Gastroesophageal sphincter (tissue), 4 donors: ENCODE data around the gene P2RY2. TPM values are rescaled to one million over a fixed set of nuclear protein-coding genes. Genes with fewer than 3 reads are reported as not detected.
"Not testable (repeated sequence)": the region's sequence is repeated elsewhere in the genome, so short reads cannot be mapped to it uniquely, and the experiment has no call there.

Experiments used
- ATAC-seq: fragments of 150-250 bp; one replicate; pipeline ENCODE4 v1.9.1; 2016; ENCODE audit warnings: mild to moderate bottlenecking, moderate library complexity
- H3K27ac ChIP-seq, 4 donors: fragments of 200-600 bp; sonication (generic) in 3 of 4; 1 replicate in 3 of 4; 2 replicates in 1 of 4; pipeline ENCODE4 v1.5.1; 2016 to 2019
- H3K27me3 ChIP-seq: fragments of 200-600 bp; sonication (generic); one replicate; pipeline ENCODE4 v1.5.1; 2019
- H3K36me3 ChIP-seq, 2 donors: fragments of 200-600 bp; sonication (generic); one replicate each; pipeline ENCODE4 v1.5.1; 2019; ENCODE audit warnings: control low read depth in 1 of 2
- H3K4me1 ChIP-seq, 3 donors: fragments of 200-600 bp; sonication (generic); 1 replicate in 2 of 3; 2 replicates in 1 of 3; pipeline ENCODE4 v1.5.1; 2016 to 2019; ENCODE audit warnings: control low read depth in 2 of 3
- H3K4me3 ChIP-seq, 2 donors: fragments of 200-600 bp; sonication (generic); one replicate each; pipeline ENCODE4 v1.5.1; 2019; ENCODE audit warnings: mild to moderate bottlenecking in 1 of 2, moderate library complexity in 1 of 2
- H3K9me3 ChIP-seq, 3 donors: fragments of 200-600 bp; sonication (generic); one replicate each; pipeline ENCODE4 v1.5.1; 2017 to 2019; ENCODE audit warnings: control low read depth in 2 of 3
- CTCF ChIP-seq, 4 experiments: fragments of 200-600 bp in 2 of 4; fragments of 450-650 bp in 2 of 4; sonication (generic) in 1 of 4; IDR thresholded peaks; one replicate each; pipeline ENCODE4 v1.5.1; 2017 to 2019; ENCODE audit warnings: antibody characterized with exemption in 4 of 4, mild to moderate bottlenecking in 2 of 4, moderate library complexity in 2 of 4
- EP300 ChIP-seq: sonication (generic); formaldehyde crosslinking; IDR thresholded peaks from one replicate; pipeline ENCODE4 v1.6.1; 2017; ENCODE audit warnings: antibody characterized with exemption, mild to moderate bottlenecking
- POLR2A ChIP-seq, 2 donors: fragments of 450-650 bp; IDR thresholded peaks; one replicate each; pipeline ENCODE4 v1.6.1; 2017; ENCODE audit warnings: antibody characterized with exemption in 2 of 2, mild to moderate bottlenecking in 2 of 2, moderate library complexity in 1 of 2
- POLR2AphosphoS5 ChIP-seq: sonication (generic); formaldehyde crosslinking; IDR thresholded peaks from one replicate; pipeline ENCODE4 v1.6.1; 2017; ENCODE audit warnings: antibody characterized with exemption
- WGBS, 2 donors: methylation state at CpG; one replicate each; pipeline ENCODE4 v1.1.5; 2018; ENCODE audit warnings: low coverage in 1 of 2; 5-methylcytosine and 5-hydroxymethylcytosine counted together
- total RNA-seq, 4 donors: library from RNA; depleted of rRNA; stranded (reverse); fragments of >200 nt; gene quantifications; one replicate each; pipeline ENCODE4 v1.1.0, GENCODE V29; 2016

P2RY2 gene
- total RNA-seq, 4 donors from 2014 or later, result 0.35 to 2.5 (median 0.89) TPM

GRCh38 chr11:73195191-73196007 is 22.7 kb upstream of the P2RY2 start:
- WGBS, 2 donors, result 86 to 100% methylated on average over 1 of the region's 3 CpGs
- TF ChIP-seq CTCF (IDR thresholded peaks at IDR 0.05) (no peak), POLR2AphosphoS5 (no peak), EP300 (no peak), POLR2A (IDR thresholded peaks at IDR 0.05) (no peak)
- no peak overlapping the region for H3K4me3 ChIP-seq

GRCh38 chr11:73196576-73196975 is 21.5 kb upstream of the P2RY2 start:
- no peaks in the 10 kb centered on the region for H3K4me1 ChIP-seq
- TF ChIP-seq CTCF (IDR thresholded peaks at IDR 0.05), result no peak
- TF ChIP-seq POLR2A (IDR thresholded peaks at IDR 0.05), result no peak
- TF ChIP-seq EP300, result no peak
- no peak for TF ChIP-seq POLR2AphosphoS5
- H3K9me3 ChIP-seq, result no peaks in the 10 kb centered on the region
- whole genome bisulfite sequencing, 2 donors, result 89 to 93% methylated on average over 3 to 5 of the region's 6 CpGs
- no peak overlapping the region for H3K4me3 ChIP-seq
- no peaks in the 10 kb centered on the region for H3K27me3 ChIP-seq
- no peak for ATAC-seq
- H3K27ac ChIP-seq, result no peak overlapping the region
- H3K36me3 ChIP-seq, result no peaks in the 10 kb centered on the region

More at GRCh38 chr11:73195191-73196007, 22.7 kb upstream of the P2RY2 start:
- H3K36me3 ChIP-seq, result no peaks in the 10 kb centered on the region
- no peaks in the 10 kb centered on the region for H3K9me3 ChIP-seq
- no peak overlapping the region for H3K27ac ChIP-seq
- no peak for ATAC-seq
- H3K4me1 ChIP-seq, result no peaks in the 10 kb centered on the region
- H3K27me3 ChIP-seq, result no peaks in the 10 kb centered on the region

GRCh38 chr11:73197348-73197747 is 20.7 kb upstream of the P2RY2 start:
- Histone ChIP-seq H3K4me3 (no peak overlapping the region), H3K4me1 (no peaks in the 10 kb centered on the region), H3K9me3 (no peaks in the 10 kb centered on the region), H3K27me3 (no peaks in the 10 kb centered on the region), H3K36me3 (no peaks in the 10 kb centered on the region), H3K27ac (no peak overlapping the region)
- no peak for TF ChIP-seq POLR2A (IDR thresholded peaks at IDR 0.05)
- TF ChIP-seq EP300, result no peak
- no peak for TF ChIP-seq POLR2AphosphoS5
- no peak for TF ChIP-seq CTCF (IDR thresholded peaks at IDR 0.05)
- no peak for ATAC-seq
- 83 to 96% methylated on average over 1 to 2 of the region's 4 CpGs for WGBS, 2 donors

GRCh38 chr11:73197787-73198186 is 20.3 kb upstream of the P2RY2 start:
- H3K4me3 ChIP-seq, H3K36me3 ChIP-seq, ATAC-seq, H3K27me3 ChIP-seq, H3K9me3 ChIP-seq, H3K4me1 ChIP-seq, H3K27ac ChIP-seq: not testable (repeated sequence)
- WGBS, 2 donors, result 97% methylated on average over 4 of the region's 7 CpGs; no CpG with 5 or more reads in 1 of the 2 donors

- H3K4me1 ChIP-seq, result no peaks in the 10 kb centered on the region
- no peaks in the 10 kb centered on the region for H3K9me3 ChIP-seq
- H3K36me3 ChIP-seq, result no peaks in the 10 kb centered on the region
- H3K27ac ChIP-seq, result no peak overlapping the region
- no peak overlapping the region for H3K4me3 ChIP-seq
- WGBS, 2 donors, result 60 to 85% methylated on average over 1 to 2 of the region's 3 CpGs
- ATAC-seq, result no peak
- TF ChIP-seq EP300, result no peak
- TF ChIP-seq CTCF (IDR thresholded peaks at IDR 0.05), result no peak
- no peak for TF ChIP-seq POLR2AphosphoS5
- TF ChIP-seq POLR2A (IDR thresholded peaks at IDR 0.05), result no peak
- H3K27me3 ChIP-seq, result no peaks in the 10 kb centered on the region
These were observed 19.4 kb upstream of the P2RY2 start for GRCh38 chr11:73198677-73199076.
